NCI-H2029 (cell line): ENCODE data around the gene SNRPA.
"Not testable (repeated sequence)": the region's sequence is repeated elsewhere in the genome, so short reads cannot be mapped to it uniquely, and the experiment has no call there.

Experiments used
- DNase-seq: peaks from one replicate; lab custom pipeline; 2025; lab: John Stamatoyannopoulos, UW

The SNRPA gene

DNA sequence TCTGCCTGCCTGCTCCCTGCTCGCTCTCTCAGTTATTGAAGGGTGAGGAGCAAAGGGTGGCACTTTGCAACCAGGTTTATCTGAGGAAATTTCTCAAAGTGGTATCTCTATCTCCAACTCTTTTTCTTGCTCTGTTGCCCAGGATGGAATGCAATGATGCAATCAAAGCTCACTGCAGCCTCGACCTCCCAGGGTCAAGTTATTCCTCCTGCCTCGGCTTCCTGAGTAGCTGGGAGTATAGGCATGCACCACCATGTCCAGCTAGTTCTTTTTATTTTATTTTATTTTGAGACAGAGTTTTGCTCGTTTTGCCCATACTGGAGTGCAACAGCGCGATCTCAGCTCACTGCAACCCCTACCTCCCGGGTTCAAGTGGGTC lies 5.6 kb upstream of the SNRPA start:
- DNase-seq: no peak

GRCh38 chr19:40747536-40747935 lies 3.5 kb upstream of the SNRPA start:
- DNase-seq: no peak

GRCh38 chr19:40750058-40750873 lies 737 bp upstream of the SNRPA start, which contains the start of gene ACTMAP:
TSS of gene ACTMAP (minus strand) at chr19:40750477. CDS start at chr19:40749803, 674 bp downstream.
- DNase-seq: peak; percentile 100

DNA sequence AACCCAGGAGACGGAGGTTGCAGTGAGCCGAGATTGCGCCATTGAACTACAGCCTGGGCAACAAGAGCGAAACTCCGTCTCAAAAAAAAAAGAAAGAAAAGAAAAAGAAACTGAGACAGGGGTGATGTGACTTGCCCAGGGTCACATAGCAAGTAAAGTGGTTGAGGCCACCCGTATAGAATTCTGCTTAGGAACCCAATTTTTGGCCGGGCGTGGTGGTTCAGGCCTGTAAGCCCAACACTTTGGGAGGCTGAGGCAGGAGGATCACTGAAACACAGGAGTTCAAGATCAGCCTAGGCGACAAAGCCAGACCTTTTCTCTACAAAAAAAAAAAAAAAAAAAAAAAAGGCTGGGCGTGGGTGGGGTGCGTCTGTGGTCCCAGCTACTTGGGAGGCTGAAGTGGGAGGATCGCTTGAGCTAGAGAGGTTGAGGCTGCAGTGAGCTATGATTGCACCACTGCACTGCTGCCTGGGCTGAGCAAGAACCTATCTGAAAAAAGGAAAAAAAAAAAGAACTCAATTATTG lies 1.3 kb downstream of the SNRPA start:
- no peak for DNase-seq

GRCh38 chr19:40754611-40755247 lies 3.7 kb downstream of the SNRPA start:
- DNase-seq: no peak

DNA sequence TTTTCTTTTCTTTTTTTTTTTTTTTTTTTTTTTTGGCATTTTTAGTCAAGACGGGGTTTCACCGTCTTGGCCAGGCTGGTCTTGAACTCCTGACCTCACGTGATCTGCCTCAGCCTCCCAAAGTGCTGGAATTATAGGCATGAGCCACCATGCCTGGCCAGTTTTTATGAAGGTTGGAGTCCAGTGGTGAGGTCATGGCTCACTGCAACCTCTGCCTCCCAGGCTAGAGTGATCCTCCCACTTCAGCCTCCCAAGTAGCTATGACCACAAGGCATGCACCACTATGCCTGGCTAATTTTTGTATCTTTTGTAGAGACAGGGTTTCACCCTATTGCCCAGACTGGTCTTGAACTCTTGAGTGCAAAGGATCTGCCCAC lies 4.2 kb downstream of the SNRPA start:
- DNase-seq: no peak

DNA sequence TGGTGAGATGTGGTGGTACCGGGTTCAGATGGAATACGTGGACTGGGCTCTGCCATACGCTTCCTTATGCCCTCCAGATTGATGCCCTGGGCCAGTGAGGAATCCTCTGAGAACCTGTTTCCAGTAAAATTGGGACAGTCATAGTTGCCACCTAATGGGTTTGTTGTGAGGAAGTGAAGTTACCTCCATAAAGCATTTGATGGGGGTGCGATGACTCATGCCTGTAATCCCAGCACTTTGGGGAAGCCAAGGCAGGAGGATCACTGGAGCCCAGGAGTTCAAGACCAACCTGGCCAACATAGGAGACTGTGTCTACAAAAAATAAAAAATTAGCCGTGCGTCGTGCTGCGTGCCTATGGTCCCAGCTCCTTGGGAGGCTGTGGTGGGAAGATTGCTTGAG lies 4.8 kb downstream of the SNRPA start:
- DNase-seq: no peak

GRCh38 chr19:40756502-40757110 lies 5.6 kb downstream of the SNRPA start:
- DNase-seq: no peak

- no peak for DNase-seq
These were observed 7.5 kb downstream of the SNRPA start for GRCh38 chr19:40758491-40758890.

GRCh38 chr19:40759352-40759751 lies 8.3 kb downstream of the SNRPA start:
- DNase-seq: no peak

DNA sequence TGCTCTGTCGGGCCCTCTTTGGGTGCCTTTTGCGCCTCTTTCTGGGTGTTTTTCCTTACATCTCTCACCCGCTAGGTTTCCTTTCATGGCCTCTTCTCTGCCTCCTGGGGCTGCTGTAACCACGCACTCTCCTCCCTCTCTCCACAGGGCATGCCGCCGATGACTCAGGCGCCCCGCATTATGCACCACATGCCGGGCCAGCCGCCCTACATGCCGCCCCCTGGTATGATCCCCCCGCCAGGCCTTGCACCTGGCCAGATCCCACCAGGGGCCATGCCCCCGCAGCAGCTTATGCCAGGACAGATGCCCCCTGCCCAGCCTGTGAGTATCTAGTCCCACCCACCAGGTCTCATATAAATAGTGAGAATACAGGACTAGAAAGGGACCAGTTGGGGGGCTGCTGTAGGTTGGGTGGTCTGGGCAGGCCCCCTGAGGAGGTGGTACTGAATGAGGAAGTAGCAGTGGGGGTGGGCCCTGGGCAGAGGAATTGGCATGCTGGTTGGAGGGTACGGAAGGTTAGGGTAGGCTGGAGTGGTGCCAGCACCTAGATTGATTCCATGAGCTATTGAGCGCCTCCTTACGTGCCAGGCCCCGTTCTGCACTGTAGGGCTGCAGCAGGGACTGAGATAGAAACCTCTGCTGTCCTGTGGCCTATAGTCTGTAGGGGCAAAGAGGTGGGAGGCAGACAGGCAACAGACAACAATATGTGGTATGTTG lies 11.9 kb downstream of the SNRPA start:
- DNase-seq: no peak

DNA sequence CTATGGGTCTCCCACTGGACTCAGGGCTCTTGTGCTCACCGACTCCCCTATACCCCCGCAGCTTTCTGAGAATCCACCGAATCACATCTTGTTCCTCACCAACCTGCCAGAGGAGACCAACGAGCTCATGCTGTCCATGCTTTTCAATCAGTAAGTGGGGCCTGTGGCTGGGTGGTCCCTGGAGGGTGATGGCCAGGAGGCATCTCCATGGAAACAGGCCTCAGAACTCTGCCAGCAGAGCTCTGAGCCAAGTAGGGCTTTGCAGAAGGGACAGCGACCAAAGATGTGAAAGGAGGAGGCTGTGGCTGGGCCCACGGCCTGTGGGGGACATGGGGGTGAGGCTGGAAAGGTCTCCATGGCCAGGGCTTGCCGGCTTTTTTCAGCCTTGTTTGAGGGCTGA lies 12.5 kb downstream of the SNRPA start:
- no peak for DNase-seq

GRCh38 chr19:40763963-40764362 lies 13.0 kb downstream of the SNRPA start:
- no peak for DNase-seq

DNA sequence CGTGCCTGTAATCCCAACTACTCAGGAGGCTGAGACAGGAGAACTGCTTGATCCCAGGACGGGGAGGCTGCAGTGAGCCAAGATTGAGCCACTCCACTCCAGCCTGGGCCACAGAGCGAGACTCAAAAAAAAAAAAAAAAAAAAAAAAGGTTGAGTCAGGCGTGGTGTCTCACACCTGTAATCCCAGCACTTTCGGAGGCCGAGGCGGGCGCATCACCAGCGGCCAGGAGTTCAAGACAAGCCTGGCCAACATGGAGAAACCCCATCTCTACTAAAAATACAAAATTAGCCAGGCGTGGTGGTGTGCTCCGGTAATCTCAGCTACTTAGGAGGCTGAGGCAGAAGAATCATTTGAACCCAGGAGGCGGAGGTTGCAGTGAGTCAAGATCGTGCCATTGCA lies 15.4 kb downstream of the SNRPA start:
- not testable (repeated sequence) for DNase-seq

- DNase-seq: no peak
These were observed 17.9 kb downstream of the SNRPA start for GRCh38 chr19:40768869-40769268.

DNA sequence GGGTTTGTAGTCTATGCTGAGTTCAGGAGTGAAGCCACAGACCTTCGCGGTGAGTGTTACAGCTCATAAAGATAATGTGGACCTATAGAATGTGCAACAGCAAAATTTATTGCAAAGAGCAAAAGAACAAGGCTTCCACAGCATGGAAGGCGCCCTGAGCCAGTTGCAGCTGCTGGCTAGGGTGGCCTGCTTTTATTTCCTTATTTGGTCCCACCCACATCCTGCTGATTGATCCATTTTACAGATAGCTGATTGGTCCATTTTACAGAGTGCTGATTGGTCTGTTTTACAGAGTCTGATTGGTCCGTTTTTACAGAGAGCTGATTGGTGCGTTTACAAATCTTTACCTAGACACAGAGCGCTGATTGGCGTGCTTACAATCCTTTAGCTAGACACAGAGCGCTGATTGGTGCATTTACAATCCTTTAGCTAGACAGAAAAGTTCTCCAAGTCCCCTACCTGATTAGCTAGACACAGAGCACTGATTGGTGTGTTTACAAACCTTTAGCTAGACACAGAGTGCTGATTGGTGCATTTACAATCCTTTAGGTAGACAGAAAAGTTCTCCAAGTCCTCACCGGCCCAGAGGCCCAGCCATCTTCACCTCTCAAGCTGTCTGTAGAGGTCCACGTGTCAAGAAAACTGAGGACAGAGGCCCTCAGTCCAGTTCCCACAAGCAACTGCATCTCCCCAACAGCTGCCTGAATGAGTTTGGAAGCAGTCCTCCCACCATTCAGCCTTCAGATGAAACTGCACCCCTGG lies 20.3 kb downstream of the SNRPA start:
- not testable (repeated sequence) for DNase-seq

- no peak for DNase-seq
These were observed 24.1 kb downstream of the SNRPA start, which contains the start of gene MIA for GRCh38 chr19:40774916-40775631. TSS of gene MIA (plus strand) at chr19:40775521. CDS start at chr19:40775543, 22 bp downstream.

GRCh38 chr19:40775632-40776022 lies 24.6 kb downstream of the SNRPA start:
- DNase-seq: no peak

DNA sequence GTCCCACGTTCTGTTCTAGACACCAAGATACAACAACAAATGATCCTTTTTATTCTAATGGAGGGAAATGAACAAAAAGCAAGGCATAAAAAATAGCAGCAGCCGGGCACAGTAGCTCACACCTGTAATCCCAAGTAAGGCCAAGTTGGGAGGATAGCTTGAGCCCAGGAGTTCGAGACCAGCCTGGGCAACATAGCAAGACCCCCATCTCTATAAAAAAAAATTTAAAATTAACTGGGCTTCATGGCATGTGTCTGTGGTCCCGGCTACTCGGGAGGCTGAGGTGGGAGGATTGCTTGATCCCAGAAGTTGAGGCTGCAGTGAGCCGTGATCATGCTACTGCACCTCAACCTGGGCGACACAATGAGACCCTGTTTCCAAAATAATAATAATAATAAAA lies 25.4 kb downstream of the SNRPA start:
- DNase-seq: no peak

DNA sequence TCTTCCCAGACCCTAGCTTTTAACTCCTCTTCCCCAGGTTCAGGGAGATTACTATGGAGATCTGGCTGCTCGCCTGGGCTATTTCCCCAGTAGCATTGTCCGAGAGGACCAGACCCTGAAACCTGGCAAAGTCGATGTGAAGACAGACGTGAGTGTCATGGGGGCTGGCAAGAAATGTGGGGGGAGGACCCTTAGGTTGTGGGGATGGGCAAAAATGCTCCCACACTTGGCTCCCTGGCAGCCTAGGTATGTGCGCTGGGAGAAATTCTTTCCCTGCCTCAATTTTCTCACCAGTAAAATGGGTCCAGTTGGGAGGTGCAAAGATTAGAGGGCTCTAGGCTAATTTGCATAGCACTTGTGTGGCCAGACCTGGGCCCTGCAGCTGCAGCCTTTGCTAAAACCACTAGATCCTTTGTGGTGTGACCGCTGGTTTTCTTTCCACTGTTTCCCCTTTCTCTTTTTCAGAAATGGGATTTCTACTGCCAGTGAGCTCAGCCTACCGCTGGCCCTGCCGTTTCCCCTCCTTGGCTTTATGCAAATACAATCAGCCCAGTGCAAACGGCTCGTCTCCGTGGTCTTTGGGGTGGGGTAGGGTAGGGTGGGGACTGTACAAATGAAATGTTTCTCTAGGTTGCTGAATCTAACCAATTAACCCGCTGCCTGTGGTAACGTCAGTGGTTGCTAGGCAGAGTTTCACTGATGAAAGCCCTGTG lies 26.1 kb downstream of the SNRPA start:
- DNase-seq: peak; percentile 84
